GM21619 (cell line): Measurements from ENCODE around the gene TYSND1.
A peak's percentile ranks its signal among the peaks of the same experiment; 100 is the strongest.
"Not testable (repeated sequence)": the region's sequence is repeated elsewhere in the genome, so short reads cannot be mapped to it uniquely, and the experiment has no call there.

ENCODE experiments used
- ATAC-seq: cut with Tn5 transposase; IDR thresholded peaks from one replicate; pipeline ENCODE4 v1.9.1; 2021; ENCODE audit not compliant: unreplicated experiment

Gene TYSND1

DNA sequence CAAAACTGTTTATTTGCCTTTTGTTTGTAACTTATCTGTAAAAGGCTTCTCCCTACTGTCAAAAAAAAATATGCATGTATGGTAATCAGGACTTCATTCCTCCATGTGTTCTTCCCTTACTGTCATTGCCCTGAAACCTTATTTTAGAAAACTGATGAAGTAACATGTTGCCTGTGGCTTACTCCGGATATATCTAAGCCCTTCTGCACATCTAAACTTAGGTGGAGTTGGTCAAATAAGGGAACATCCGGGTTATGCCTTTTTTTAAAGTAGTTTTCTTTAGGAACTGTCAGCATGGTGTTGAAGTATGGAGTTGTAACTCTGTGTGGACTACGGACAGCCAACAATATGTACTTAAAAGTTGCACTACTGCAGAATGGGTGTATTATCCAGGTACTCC, 17.7 kb upstream of the TYSND1 start:
- no peak for ATAC-seq

DNA sequence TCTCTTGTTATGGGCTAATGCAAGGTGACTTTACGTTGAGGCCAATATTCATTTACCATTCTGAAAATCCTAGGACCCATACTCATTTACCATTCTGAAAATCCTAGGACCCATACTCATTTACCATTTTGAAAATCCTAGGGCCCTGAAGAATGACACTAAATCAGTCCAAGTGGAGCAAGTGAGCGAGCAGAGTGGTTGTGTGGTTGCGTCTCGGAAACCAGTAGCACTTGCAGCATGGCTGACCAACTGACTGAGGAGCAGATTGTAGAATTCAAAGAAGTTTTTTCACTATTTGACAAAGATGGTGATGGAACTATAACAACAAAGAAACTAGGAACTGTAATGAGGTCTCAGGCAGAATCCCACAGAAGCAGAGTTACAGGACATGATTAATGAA, 16.9 kb upstream of the TYSND1 start:
- no peak for ATAC-seq

DNA sequence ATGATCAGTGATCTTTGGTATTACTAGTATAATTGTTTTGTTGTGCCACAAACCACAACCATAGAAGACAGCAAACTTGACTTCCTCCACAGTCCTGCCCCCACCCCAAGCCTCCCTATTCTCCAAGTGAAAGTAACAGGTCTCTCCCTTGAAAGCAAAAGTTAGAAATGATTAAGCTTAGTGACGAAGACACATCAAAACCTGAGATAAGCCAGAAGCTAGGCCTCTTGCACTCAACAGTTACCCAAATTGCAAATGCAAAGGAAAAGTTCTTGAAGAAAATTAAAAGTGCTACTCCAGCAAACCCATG, 16.3 kb upstream of the TYSND1 start:
- ATAC-seq: peak; percentile 93

DNA sequence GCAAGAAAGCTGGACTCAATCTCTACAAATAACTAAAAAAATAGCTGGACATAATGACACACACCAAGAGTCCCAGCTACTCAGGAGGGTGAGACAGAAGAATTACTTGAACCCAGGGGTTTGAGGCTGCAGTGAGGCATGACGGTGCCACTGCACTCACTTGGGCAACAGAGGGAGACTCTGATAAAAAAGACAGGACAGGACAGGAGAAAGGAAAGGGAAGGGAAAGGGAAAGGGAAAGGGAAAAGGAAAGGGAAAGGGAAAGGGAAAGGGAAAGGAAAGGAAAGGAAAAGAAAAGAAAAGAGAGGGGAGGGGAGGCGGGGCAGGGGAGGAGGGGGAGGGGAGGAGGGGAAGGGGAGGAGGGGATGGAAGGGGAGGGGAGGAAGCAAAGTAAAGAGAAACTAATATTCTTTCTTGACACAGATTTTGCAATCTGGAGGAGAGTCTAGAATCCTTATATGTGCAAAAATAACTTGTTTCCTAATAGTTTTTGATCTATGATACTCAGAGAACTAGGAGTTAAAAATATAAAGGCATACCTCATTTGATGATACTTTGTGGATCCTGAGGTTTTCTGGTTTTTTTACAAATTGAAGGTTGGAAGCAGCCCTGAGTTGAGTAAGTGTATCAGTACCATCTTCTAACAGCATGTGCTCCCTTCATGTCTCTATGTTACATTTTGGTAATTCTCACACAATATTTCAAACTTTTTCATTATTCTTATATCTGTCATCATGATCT, 15.8 kb upstream of the TYSND1 start:
- ATAC-seq: no peak

DNA sequence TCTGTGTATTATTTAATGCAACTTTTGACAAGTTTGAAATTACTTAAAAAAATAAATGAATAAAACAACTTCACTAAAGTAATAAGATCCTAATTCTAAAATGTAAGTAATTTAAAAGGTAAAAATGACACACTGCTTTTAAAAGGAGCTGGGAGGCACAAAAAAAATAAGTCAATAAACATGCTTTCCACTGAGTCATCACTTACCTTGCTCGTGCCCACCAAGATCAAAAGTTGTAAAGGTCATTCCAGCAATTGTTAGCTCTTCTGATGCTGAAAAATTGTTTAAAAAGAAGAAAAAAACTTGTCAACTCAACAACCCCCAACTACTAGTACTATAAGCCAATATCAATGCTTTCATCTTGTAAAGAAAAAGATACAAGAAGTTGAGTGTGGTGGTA, 14.3 kb upstream of the TYSND1 start:
- no peak for ATAC-seq

DNA sequence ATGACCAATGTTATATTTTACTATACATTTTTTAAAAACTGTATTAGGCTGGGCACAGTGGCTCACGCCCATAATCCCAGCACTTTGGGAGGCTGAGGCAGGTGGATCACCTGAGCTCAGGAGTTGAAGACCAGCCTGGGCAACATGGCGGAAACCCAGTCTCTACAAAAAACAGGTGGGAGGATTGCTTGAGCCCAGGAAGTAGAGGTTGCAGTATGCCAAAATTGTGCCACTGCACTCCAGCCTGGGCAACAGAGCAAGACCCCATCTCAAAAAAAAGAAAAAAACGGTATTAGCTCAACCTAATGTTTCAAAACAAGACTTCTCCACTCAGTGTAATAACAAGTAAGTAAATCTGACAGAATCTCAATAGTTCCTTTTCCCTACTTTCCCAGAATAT, 12.9 kb upstream of the TYSND1 start:
- ATAC-seq: not testable (repeated sequence)

DNA sequence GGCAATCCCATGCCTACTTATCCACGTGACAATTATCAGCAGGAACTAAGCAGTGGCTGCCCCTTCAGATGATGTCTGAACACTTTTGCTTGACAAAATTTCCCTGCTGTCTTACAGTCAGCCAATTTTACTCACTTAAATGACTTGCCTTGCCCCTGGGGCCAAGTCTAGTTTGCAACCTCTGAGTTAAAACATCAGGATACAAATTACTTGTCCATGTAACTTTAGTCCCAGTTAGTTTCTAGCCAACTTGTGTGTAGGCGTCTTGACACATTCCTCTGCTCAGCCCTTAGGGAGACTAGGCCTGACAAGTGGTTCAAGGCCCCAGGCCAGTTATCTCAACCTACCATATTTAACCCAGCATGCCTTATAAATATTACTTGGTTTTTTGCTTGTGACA, 11.6 kb upstream of the TYSND1 start:
- ATAC-seq: no peak

DNA sequence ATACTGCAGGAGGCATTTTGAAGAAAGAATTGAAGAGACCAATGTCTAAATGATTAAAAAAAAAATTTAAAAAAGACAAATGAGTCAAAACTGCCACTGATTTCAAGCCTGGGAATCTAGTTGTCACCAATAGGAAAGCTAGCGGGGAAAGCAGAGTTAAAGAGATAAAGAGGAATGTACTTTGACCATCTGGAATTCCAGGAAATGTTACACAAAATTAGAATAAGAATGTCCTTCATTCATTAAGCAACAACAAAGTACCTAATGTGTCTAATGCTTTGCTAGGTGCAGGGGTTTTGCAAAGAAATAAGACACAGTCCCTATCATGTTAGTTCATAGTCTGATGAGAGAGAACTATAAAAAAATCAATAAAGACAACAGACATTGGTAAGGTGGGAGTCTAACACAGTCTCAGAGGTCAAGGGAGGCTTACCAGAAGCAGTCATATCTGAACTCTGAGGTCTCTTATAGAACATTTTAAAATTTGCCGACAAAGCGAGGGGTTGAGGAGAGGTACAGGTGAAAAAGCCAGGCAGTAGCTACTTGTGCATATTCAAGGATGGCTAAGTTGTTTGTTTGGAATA, 8.8 kb upstream of the TYSND1 start:
- no peak for ATAC-seq

DNA sequence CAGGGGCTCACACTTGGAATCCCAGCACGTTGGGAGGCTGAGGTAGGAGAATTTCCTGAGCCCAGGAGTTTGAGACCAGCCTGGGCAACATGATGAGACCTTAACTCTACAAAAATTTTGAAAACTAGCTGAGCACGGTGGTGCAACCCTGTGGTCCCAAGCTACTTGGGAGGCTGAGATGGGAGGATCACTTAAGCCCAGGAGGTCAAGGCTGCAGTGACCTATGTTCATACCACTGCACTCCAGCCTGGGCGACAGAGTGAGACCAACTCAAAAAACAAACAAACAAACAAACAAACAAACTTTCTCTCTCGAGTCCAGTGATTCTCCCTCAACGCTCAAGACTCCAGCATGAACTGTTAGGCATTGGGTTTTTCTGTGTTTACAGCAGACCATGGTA, 2.0 kb upstream of the TYSND1 start:
- ATAC-seq: no peak

DNA sequence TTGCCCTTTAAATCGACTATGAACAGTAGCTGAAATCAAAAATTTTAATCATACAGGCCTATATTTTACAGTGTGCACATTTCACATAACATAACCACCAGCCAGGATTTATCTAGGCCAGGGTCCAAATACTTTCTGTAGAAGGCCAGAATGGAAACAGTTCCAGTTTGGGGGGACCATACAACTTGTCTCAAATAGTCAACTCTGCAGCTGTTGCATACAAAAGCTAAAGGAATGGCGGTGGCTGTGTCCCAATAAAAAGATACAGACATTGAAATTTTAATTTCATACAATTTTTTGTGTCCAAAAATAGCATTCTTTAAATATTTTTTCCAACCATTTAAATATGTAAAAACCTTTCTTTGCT, 742 bp upstream of the TYSND1 start:
- ATAC-seq: no peak

DNA sequence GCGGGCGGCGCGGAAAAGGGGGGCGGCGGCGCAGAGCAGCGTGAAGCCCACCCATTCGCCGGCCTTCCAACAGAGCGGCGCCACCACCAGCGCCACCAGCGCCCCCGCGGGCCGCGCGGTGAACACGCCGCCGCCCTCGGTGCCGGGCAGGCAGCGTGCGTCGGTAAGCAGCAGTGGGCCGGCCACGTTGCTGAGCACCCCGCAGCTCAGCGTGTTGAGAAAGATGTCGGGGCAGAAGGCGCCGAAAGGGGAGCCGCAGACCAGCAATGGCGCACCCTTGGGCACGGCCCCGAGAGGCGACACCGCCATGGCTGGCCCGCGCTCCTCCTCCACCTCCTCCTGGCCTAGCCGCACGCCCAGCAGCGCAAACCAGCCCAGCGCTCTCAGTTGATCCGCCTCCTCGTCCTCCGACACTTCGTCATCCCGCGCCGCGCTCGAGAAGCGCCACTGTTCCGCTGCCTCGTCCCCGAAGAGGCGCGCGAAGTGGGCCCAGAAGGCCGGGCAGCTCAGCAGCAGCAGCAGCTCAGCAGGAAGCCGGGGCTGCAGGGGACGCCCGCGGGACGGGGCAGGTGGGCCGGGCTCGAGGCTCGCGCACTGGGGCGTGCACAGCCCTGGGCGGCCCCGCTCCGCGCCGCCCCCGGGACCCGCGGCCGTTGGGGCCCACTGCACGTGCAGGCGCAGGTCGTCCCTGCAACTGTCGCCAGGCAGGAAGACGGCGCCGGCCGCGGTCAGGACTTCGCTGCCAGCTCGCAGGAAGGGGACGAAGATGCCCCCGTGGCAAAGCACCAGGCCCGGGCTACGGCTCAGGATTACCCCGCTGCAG, 623 bp downstream of the TYSND1 start:
- peak; percentile 45 for ATAC-seq

DNA sequence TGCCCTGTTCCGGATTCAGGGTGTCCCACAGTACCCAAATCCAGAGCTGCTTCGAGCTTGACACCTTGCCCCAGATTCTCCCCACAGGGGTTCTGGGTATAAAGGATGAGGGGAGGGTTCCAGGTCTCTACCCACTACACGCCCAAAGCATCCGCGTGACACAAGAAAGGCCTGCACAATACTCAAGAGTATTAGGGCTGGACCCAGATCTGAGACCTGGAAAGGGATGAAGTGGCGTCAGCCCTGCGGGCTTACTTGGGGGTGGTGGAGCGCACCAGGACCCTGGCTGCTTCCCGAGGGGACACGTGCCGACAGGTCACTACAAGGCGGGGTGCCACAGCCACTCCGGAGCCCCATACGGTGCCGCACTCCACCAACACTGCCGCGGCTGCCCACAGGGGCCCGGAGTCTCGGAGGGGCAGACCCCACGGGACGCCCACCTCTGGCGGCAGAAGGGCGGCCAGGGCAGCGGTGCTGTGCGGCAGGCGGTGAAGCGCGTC, 1.3 kb downstream of the TYSND1 start:
- peak; percentile 8 for ATAC-seq

DNA sequence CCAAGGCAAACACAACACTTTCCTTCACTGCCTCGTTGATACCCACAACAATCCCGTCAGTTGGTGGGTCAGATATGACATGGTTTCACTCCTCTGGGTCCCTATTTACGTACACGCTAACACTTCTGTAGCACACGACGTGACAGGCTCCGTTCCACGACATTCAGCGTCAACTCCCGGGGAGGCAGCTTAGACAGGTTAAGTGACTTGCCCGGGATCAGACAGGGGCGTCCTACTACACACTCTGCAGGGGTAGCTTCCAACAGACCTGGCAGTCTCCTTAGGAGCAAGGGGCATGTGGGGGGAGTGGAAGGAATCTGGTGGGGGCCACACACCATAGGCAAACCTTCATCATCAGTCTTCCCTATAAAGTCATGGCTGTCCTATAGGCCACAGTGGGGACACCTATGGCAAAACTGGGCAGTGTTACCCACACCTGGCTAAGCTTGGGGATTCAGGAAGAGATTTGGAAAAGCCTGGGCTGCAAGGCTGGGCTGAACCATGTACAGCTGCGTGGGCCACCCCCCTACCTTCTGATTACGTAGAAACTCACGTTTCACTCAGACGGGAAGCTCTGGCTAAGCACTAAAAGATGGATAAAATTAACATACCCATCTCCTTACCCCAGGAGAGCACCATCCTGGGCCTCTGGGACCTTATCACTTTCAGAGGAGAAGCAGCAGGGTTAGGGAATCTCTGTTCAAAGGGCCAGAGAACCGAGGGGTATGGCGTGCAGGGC, 2.0 kb downstream of the TYSND1 start:
- no peak for ATAC-seq

DNA sequence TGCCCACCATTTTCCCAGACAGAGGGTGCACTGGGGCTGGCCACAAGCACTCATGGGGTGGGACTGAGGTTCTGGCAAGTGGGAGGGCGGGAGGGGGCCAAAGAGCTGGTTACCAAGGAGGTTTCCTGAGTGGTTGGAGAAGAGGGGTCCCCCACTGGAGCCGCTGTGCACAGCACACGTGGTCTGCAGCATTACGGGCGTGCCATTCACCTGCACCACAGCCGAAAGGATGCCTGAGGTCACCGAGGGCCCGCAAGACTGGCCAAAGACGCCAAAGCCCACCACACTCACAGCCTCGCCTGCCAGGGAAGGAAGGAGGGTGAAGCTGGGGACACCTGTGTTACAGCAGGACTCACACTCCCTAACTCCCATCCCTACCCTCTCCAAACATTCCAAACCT, 3.9 kb downstream of the TYSND1 start:
- no peak for ATAC-seq

DNA sequence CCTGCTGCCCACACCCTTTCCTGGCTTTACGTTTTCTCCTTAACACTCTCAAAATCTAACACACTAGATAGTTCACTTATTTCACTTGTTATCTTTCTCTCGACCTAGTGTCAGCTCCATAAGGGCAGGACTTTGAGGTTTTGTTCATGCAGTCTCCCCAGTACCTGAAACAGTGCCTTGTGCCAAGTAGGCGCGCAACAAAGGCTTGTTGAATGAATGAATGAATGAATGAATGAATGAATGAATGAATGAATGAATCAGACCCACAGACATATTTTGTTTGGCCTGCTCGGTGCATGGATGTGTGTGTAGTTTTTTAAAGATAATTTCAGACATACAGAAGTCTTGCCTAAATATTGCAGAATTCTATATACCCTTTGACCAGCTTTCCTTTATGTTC, 6.2 kb downstream of the TYSND1 start:
- ATAC-seq: no peak

DNA sequence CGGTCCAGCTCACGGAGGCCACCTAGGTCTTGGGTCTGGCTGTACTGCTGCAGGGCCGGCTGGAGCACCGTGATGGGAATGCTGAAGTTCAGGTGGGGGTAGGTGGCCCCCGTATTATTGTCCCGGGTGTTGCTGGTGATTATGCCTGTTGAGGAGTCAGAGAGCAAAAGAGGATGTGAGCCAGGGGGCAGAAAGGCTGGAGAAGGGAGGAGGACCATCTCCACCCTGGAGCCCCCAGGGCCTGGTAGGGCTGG, 6.6 kb downstream of the TYSND1 start:
- no peak for ATAC-seq

DNA sequence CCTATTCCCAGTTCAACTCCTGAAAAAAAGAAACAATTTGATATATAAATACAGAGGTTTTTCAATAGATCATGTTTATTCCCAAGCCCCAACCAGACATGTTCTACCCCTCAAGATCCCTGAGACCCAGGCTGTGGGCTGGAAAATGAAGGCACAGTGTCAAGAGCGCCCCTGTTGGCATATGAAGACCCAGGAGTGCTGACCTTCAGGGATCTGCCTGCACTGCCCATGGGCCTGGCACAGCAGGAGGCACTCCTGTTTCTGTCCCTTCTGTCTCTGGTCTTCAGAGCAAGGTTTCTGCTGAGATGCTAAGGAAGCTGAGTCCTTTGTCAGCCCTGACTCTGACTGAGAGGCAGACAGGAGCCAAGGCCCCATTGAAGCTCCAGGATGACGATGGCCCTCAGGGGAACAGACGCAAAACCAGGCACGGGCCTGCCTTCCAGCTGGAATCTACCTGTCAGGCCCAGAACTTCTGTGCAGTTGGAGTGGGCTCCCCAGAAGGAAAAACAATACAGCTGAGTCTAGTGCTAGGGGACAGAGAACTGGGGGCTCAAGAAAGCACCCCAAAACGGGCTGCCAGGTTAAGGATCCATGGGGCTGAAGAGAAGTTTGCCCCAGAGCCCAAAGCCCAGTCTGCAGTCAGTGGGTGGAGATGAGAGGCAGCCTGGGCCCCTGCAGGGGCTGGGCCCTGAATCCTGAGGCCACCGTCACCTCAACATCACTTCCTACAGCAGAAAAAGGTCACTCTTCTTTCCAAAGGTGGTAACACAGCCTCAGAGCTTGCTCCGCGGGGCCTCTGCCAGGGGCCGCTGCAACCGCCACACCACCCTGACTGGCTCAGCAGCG, 7.1 kb downstream of the TYSND1 start:
- ATAC-seq: no peak

DNA sequence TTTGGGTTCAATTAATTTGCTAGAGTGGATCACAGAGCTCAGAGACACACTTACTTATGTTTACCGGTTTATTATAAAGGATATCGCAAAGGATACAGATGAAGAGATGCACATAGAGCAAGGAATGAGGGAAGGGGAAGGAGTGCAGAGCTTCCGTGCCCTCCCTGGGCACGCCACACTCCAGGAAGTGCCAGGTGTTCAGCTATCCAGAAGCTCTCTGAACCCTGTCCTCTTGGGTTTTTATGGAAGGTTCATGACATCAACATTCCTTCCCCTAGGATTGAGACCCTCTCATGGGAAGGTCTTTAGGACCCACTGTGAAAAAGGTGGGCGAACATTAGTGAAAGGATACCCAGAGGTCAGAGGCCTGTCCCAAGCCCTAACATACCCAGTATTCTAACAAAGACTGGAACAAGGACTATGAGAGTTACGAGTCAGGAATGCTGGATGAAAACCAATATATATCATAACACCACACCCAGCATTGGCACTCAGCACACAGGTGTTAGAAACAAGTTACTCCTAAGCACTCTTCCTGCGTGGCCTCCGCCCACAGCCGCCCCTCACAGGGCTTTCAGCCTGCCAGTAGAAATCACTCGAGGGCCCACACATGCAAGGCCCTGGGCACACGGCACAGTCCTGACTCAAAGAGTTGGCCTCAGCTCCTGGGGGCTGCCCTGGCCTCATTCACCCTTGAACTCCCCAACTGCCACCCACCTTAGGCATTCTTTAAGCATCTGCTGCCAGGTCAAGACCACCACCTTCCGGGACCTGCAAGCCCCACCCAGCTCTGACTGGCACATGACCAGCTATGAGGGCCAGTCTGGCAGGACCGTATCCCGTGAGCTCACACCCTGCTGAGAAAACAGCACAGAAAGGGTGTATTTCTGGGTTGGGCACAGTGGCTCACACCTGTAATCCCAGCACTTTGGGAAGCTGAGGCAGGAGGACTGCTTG, 8.3 kb downstream of the TYSND1 start:
- ATAC-seq: no peak

DNA sequence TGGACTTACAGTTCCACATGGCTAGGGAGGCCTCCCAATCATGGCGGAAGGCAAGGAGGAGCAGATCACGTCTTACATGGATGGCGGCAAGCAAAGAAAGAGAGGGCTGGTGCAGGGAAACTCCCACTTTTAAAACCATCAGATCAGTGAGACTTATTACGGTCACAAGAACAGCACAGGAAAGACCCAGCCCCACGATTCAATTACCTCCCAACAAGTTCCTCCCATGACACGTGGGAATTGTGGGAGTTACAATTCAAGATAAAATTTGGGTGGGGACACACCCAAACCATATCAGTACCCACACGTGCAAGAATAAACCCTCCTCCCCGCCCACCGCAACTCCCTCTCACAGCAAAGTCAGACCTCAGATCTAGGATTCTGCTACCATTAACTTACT, 9.4 kb downstream of the TYSND1 start:
- no peak for ATAC-seq

DNA sequence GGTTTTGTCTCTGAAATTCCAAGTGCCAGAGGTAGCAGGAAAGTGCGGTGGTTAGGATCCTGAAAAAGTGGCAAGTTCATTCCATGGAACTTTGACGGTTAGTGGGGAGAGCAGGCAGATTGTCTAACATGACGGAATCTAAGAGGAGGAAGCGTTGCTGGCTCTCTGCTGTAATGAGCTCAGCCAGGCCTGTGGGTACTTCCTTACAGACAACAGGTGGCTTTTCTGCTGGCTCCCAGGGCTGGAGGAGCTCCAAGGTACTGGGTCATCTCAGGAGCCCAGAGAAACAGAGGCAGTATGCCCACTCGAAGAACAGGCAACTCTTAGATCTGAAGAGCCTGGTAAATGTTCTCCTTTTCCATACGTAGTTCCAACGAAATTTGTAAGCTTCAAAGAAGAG, 10.8 kb downstream of the TYSND1 start:
- no peak for ATAC-seq
